ENCODE data around the gene FAM107A.
A peak's percentile ranks its signal among the peaks of the same experiment; 100 is the strongest.

The FAM107A gene

GRCh38 chr3:58569287-58570001 is 7.7 kb downstream of the FAM107A start:
- no peak for TF ChIP-seq CTCF (IDR thresholded peaks at IDR 0.05; ENCODE audit: low read depth, low read length, missing control alignments)
- in situ Hi-C loops (cut with HindIII; ENCODE audit: low pct_ligation_motif_present, low sequenced_read_pairs), result no loop called here
- no peaks in the 10 kb centered on the region for H3K36me3 ChIP-seq (replicated peaks)
- no peak overlapping the region for H3K27ac ChIP-seq
- DNase-seq, result no peak
- no peaks in the 10 kb centered on the region for H3K27me3 ChIP-seq (replicated peaks)
- H3K4me3 ChIP-seq (ENCODE audit: low read depth, low read length), result no peak overlapping the region

- TF ChIP-seq CTCF (IDR thresholded peaks at IDR 0.05; ENCODE audit: low read depth, low read length, missing control alignments), result peak; percentile 90
- Histone ChIP-seq H3K27ac (no peak overlapping the region), H3K4me3 (ENCODE audit: low read depth, low read length) (no peak overlapping the region), H3K36me3 (replicated peaks) (no peaks in the 10 kb centered on the region), H3K27me3 (replicated peaks) (no peaks in the 10 kb centered on the region)
- in situ Hi-C loops (cut with HindIII; ENCODE audit: low pct_ligation_motif_present, low sequenced_read_pairs), result no loop called here
- peak; percentile 79 for DNase-seq
Observed at GRCh38 chr3:58568572-58569286, 8.5 kb downstream of the FAM107A start.

- no peaks in the 10 kb centered on the region for H3K27me3 ChIP-seq (replicated peaks)
- no peak overlapping the region for H3K27ac ChIP-seq
- TF ChIP-seq CTCF (IDR thresholded peaks at IDR 0.05; ENCODE audit: low read depth, low read length, missing control alignments), result no peak
- in situ Hi-C loops (cut with HindIII; ENCODE audit: low pct_ligation_motif_present, low sequenced_read_pairs), result no loop called here
- H3K4me3 ChIP-seq (ENCODE audit: low read depth, low read length), result no peak overlapping the region
- DNase-seq, result no peak
- no peaks in the 10 kb centered on the region for H3K36me3 ChIP-seq (replicated peaks)
Observed at GRCh38 chr3:58567251-58567515, 10.0 kb downstream of the FAM107A start.

- no peak overlapping the region for H3K4me3 ChIP-seq (ENCODE audit: low read depth, low read length)
- H3K27me3 ChIP-seq (replicated peaks), result no peaks in the 10 kb centered on the region
- no peaks in the 10 kb centered on the region for H3K36me3 ChIP-seq (replicated peaks)
- no peak for DNase-seq
- TF ChIP-seq CTCF (IDR thresholded peaks at IDR 0.05; ENCODE audit: low read depth, low read length, missing control alignments), result no peak
- no peak overlapping the region for H3K27ac ChIP-seq
- in situ Hi-C loops (cut with HindIII; ENCODE audit: low pct_ligation_motif_present, low sequenced_read_pairs), result no loop called here
Observed at GRCh38 chr3:58566398-58567250, 10.6 kb downstream of the FAM107A start.

- Histone ChIP-seq H3K4me3 (ENCODE audit: low read depth, low read length) (no peak overlapping the region), H3K27me3 (replicated peaks) (no peaks in the 10 kb centered on the region), H3K27ac (no peak overlapping the region), H3K36me3 (replicated peaks) (no peaks in the 10 kb centered on the region)
- no peak for TF ChIP-seq CTCF (IDR thresholded peaks at IDR 0.05; ENCODE audit: low read depth, low read length, missing control alignments)
- no peak for DNase-seq
- in situ Hi-C loops (cut with HindIII; ENCODE audit: low pct_ligation_motif_present, low sequenced_read_pairs), result no loop called here
Observed at GRCh38 chr3:58565621-58566397, 11.4 kb downstream of the FAM107A start.
